ENCODE measurements around the gene PCDHB13.
"Not testable (repeated sequence)": the region's sequence is repeated elsewhere in the genome, so short reads cannot be mapped to it uniquely, and the experiment has no call there.

The PCDHB13 gene

GRCh38 chr5:141199359-141200235 is 14.1 kb upstream of the PCDHB13 start, which contains the start of gene PCDHB11:
Gene PCDHB11 (plus strand): TSS chr5:141199627. CDS start chr5:141199775, 148 bp downstream.
- DNase-seq, result no peak
- intact Hi-C loops (cut with DNase I), result no loop called here

GRCh38 chr5:141201126-141201525 is 12.6 kb upstream of the PCDHB13 start:
- intact Hi-C loops (cut with DNase I); DNase-seq: not testable (repeated sequence)

GRCh38 chr5:141201646-141202045 is 12.1 kb upstream of the PCDHB13 start:
- DNase-seq, result peak in 1 of 10 donors; percentile 52
- intact Hi-C loops (cut with DNase I), result not testable (repeated sequence)

- DNase-seq, result peak in 1 of 10 donors; percentile 8
- intact Hi-C loops (cut with DNase I), result no loop called here
Observed at GRCh38 chr5:141208478-141208877, 5.2 kb upstream of the PCDHB13 start, which contains the start of gene PCDHB12. Gene PCDHB12 (plus strand): TSS chr5:141208719. CDS start chr5:141208908, 189 bp downstream.

- intact Hi-C loops (cut with DNase I), result not testable (repeated sequence)
Observed at GRCh38 chr5:141210281-141210680, 3.4 kb upstream of the PCDHB13 start.

GRCh38 chr5:141210849-141211248 is 2.9 kb upstream of the PCDHB13 start:
- intact Hi-C loops (cut with DNase I), result not testable (repeated sequence)
- DNase-seq, result peak in 1 of 10 donors; percentile 54

More at GRCh38 chr5:141210281-141210680, 3.4 kb upstream of the PCDHB13 start:
- DNase-seq, result peak in 1 of 10 donors; percentile 57

GRCh38 chr5:141214583-141214982 is 864 bp downstream of the PCDHB13 start:
- intact Hi-C loops (cut with DNase I), result not testable (repeated sequence)

GRCh38 chr5:141215504-141215903 is 1.8 kb downstream of the PCDHB13 start:
- peak in 1 of 10 donors; percentile 74 for DNase-seq
- intact Hi-C loops (cut with DNase I), result not testable (repeated sequence)

More at GRCh38 chr5:141214583-141214982, 864 bp downstream of the PCDHB13 start:
- not testable (repeated sequence) for DNase-seq

- DNase-seq, result peak in 1 of 10 donors; percentile 79
- intact Hi-C loops (cut with DNase I), result not testable (repeated sequence)
Observed at GRCh38 chr5:141216035-141216434, 2.3 kb downstream of the PCDHB13 start.

- no peak for DNase-seq
- intact Hi-C loops (cut with DNase I), result no loop called here
Observed at GRCh38 chr5:141223112-141223783, 9.5 kb downstream of the PCDHB13 start, which contains the start of gene PCDHB14. Gene PCDHB14 (plus strand): TSS chr5:141223343. CDS start chr5:141223506, 163 bp downstream.

GRCh38 chr5:141224844-141225243 is 11.1 kb downstream of the PCDHB13 start:
- intact Hi-C loops (cut with DNase I), result not testable (repeated sequence)
- peak in 1 of 10 donors; percentile 75 for DNase-seq

- intact Hi-C loops (cut with DNase I); DNase-seq: not testable (repeated sequence)
Observed at GRCh38 chr5:141225421-141225820, 11.7 kb downstream of the PCDHB13 start.

- DNase-seq, result no peak
- intact Hi-C loops (cut with DNase I), result no loop called here
Observed at GRCh38 chr5:141234109-141234667, 20.5 kb downstream of the PCDHB13 start.

GRCh38 chr5:141235922-141236321 is 22.2 kb downstream of the PCDHB13 start:
- peak in 1 of 10 donors; percentile 67 for DNase-seq
- intact Hi-C loops (cut with DNase I), result not testable (repeated sequence)

GRCh38 chr5:141236516-141237313 is 23.0 kb downstream of the PCDHB13 start:
- intact Hi-C loops (cut with DNase I), result no loop called here
- peak in 1 of 10 donors; percentile 73 for DNase-seq

GRCh38 chr5:141241496-141241895 is 27.8 kb downstream of the PCDHB13 start:
- DNase-seq, result peak in 1 of 10 donors; percentile 66
- intact Hi-C loops (cut with DNase I), result no loop called here

- intact Hi-C loops (cut with DNase I), result loop anchor here (5.0 kb wide), 1 partner anchor 317 kb away; no protein-coding TSS in a partner anchor
- peak in 3 of 10 donors; percentile 30 to 41 (median 31) for DNase-seq
Observed at GRCh38 chr5:141245250-141245717, 31.6 kb downstream of the PCDHB13 start, which contains the start of gene PCDHB15. Gene PCDHB15 (plus strand): TSS chr5:141245395. CDS start chr5:141245579, 184 bp downstream.

GRCh38 chr5:141246971-141247370 is 33.3 kb downstream of the PCDHB13 start:
- intact Hi-C loops (cut with DNase I), result loop anchor here (5.0 kb wide), 1 partner anchor 315 kb away; no protein-coding TSS in a partner anchor
- DNase-seq, result not testable (repeated sequence)

GRCh38 chr5:141247434-141247833 is 33.7 kb downstream of the PCDHB13 start:
- intact Hi-C loops (cut with DNase I), result loop anchor here (5.0 kb wide), 1 partner anchor 315 kb away; no protein-coding TSS in a partner anchor
- DNase-seq, result peak in 1 of 10 donors; percentile 81
